HepG2 (cell line): ENCODE data around the gene PRKACA. TPM values are rescaled to one million over a fixed set of nuclear protein-coding genes. Genes with fewer than 3 reads are reported as not detected.

Source experiments
- BCLAF1 ChIP-seq: fragments of 450-650 bp; IDR thresholded peaks from 2 replicates; pipeline ENCODE4 v1.6.1; 2017; ENCODE audit warnings: mild to moderate bottlenecking
- HNRNPLL ChIP-seq: fragments of 200-400 bp; formaldehyde crosslinking; IDR thresholded peaks from 2 replicates; pipeline ENCODE4 v1.6.1; 2017; ENCODE audit warnings: mild to moderate bottlenecking, low read depth, low read length; ENCODE audit not compliant: poor library complexity, severe bottlenecking
- IRF1 ChIP-seq: sonication (generic); formaldehyde crosslinking; IDR thresholded peaks from 2 replicates; pipeline ENCODE4 v1.4.0; 2020; ENCODE audit warnings: low read depth, mild to moderate bottlenecking, missing genetic modification reagents
- NCOA2 ChIP-seq: sonication (generic); formaldehyde crosslinking; IDR thresholded peaks from 2 replicates; pipeline ENCODE4 v1.8.0; 2022; ENCODE audit warnings: inconsistent platforms
- NONO ChIP-seq, 2 experiments: fragments of 450-650 bp in 1 of 2; sonication (generic) in 1 of 2; formaldehyde crosslinking in 1 of 2; IDR thresholded peaks in 1 of 2; conservative IDR thresholded peaks in 1 of 2; 2 replicates each; pipeline versions ENCODE4 v1.6.1 to v1.8.0; 2017 to 2022; ENCODE audit warnings: mild to moderate bottlenecking in 1 of 2, missing genetic modification reagents in 1 of 2, moderate library complexity in 1 of 2
- RFXANK ChIP-seq: IDR thresholded peaks from 2 replicates; pipeline ENCODE4 v1.6.1; 2016
- TEAD2 ChIP-seq: sonication (generic); formaldehyde crosslinking; IDR thresholded peaks from 2 replicates; pipeline ENCODE4 v1.9.0; 2021; ENCODE audit warnings: missing genetic modification reagents
- THAP8 ChIP-seq: sonication (generic); formaldehyde crosslinking; IDR thresholded peaks from 2 replicates; pipeline ENCODE4 v1.5.1; 2020; ENCODE audit warnings: missing genetic modification reagents, mild to moderate bottlenecking, borderline replicate concordance
- ZFP36L1 ChIP-seq: sonication (generic); formaldehyde crosslinking; IDR thresholded peaks from 2 replicates; pipeline ENCODE4 v1.8.0; 2022; ENCODE audit warnings: mild to moderate bottlenecking, missing genetic modification reagents, moderate library complexity
- ZNF160 ChIP-seq: sonication (generic); formaldehyde crosslinking; IDR thresholded peaks from 2 replicates; pipeline ENCODE4 v1.8.0; 2022; ENCODE audit warnings: mild to moderate bottlenecking, inconsistent platforms, missing genetic modification reagents
- ZNF562 ChIP-seq: sonication (generic); formaldehyde crosslinking; IDR thresholded peaks from 2 replicates; pipeline ENCODE4 v1.8.0; 2022; ENCODE audit warnings: missing genetic modification reagents, borderline replicate concordance
- ZSCAN31 ChIP-seq: sonication (generic); formaldehyde crosslinking; IDR thresholded peaks from 2 replicates; pipeline ENCODE4 v1.5.0; 2020; ENCODE audit warnings: low read depth, mild to moderate bottlenecking, missing genetic modification reagents
- polyA plus RNA-seq, 8 experiments: library from polyadenylated mRNA; depleted of rRNA in 3 of 8; stranded (reverse) in 7 of 8; unstranded in 1 of 8; fragments of >200 nt; fragmentation: Illumina TruSeq in 4 of 8; extraction: Trizol in 4 of 8; gene quantifications; 2 replicates each; pipeline versions ENCODE4 v1.2.1 to v1.2.3, GENCODE V29; 2011 to 2016; ENCODE audit warnings: low read depth in 4 of 8, missing spikeins in 1 of 8, mixed read lengths in 1 of 8; ENCODE audit not compliant: insufficient read depth in 1 of 8
- total RNA-seq, 5 experiments: library from RNA; depleted of rRNA; stranded (reverse); fragments of >200 nt; fragmentation: Illumina TruSeq; extraction: Trizol; gene quantifications; 2 replicates each; pipeline ENCODE4 v1.2.3, GENCODE V29; 2016; ENCODE audit warnings: low read depth in 1 of 5
- TF ChIP-seq, protein P1 (sequence below): sonication (generic); formaldehyde crosslinking; IDR thresholded peaks from 2 replicates; pipeline ENCODE4 v1.5.0; 2020; ENCODE audit warnings: mild to moderate bottlenecking, missing genetic modification reagents
- TF ChIP-seq, protein P2 (sequence below): sonication (generic); formaldehyde crosslinking; IDR thresholded peaks from 2 replicates; pipeline ENCODE4 v1.5.0; 2020; ENCODE audit warnings: mild to moderate bottlenecking, missing genetic modification reagents, moderate library complexity
- TF ChIP-seq, protein P3 (sequence below): sonication (generic); formaldehyde crosslinking; IDR thresholded peaks from 2 replicates; pipeline ENCODE4 v1.8.0; 2022; ENCODE audit warnings: mild to moderate bottlenecking, missing genetic modification reagents, borderline replicate concordance

Gene PRKACA
- total and polyA plus RNA-seq, 2 of the 13 experiments (the other 11 are each of a cell fraction or from before 2014, with no cell fraction given), result 11.0 to 18.2 TPM

GRCh38 chr19:14118165-14119051 is 846 bp upstream of the PRKACA start (continued):
- TF ChIP-seq, protein P1, sequence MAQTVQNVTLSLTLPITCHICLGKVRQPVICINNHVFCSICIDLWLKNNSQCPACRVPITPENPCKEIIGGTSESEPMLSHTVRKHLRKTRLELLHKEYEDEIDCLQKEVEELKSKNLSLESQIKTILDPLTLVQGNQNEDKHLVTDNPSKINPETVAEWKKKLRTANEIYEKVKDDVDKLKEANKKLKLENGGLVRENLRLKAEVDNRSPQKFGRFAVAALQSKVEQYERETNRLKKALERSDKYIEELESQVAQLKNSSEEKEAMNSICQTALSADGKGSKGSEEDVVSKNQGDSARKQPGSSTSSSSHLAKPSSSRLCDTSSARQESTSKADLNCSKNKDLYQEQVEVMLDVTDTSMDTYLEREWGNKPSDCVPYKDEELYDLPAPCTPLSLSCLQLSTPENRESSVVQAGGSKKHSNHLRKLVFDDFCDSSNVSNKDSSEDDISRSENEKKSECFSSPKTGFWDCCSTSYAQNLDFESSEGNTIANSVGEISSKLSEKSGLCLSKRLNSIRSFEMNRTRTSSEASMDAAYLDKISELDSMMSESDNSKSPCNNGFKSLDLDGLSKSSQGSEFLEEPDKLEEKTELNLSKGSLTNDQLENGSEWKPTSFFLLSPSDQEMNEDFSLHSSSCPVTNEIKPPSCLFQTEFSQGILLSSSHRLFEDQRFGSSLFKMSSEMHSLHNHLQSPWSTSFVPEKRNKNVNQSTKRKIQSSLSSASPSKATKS (CRISPR knock-in tag), result no peak
- TF ChIP-seq BCLAF1 (no peak), NCOA2 (no peak), HNRNPLL (peak; percentile 64), ZNF562 (CRISPR knock-in tag) (no peak), ZNF160 (CRISPR knock-in tag) (0 out of 2 replicates have a peak, but pooled peaks have one; percentile 36), NONO (IDR thresholded peaks at IDR 0.05) (no peak), NONO (CRISPR knock-in tag; conservative IDR thresholded peaks at IDR 0.05) (peak; percentile 63; the same call in 1 of the 2 replicates), ZSCAN31 (CRISPR knock-in tag) (0 out of 2 replicates have a peak, but pooled peaks have one; percentile 68), TEAD2 (no peak), RFXANK (CRISPR knock-in tag) (no peak), THAP8 (0 out of 2 replicates have a peak, but pooled peaks have one; percentile 2), ZFP36L1 (peak; percentile 60; the same call in 1 of the 2 replicates), IRF1 (CRISPR knock-in tag) (no peak)
- TF ChIP-seq, protein P2, sequence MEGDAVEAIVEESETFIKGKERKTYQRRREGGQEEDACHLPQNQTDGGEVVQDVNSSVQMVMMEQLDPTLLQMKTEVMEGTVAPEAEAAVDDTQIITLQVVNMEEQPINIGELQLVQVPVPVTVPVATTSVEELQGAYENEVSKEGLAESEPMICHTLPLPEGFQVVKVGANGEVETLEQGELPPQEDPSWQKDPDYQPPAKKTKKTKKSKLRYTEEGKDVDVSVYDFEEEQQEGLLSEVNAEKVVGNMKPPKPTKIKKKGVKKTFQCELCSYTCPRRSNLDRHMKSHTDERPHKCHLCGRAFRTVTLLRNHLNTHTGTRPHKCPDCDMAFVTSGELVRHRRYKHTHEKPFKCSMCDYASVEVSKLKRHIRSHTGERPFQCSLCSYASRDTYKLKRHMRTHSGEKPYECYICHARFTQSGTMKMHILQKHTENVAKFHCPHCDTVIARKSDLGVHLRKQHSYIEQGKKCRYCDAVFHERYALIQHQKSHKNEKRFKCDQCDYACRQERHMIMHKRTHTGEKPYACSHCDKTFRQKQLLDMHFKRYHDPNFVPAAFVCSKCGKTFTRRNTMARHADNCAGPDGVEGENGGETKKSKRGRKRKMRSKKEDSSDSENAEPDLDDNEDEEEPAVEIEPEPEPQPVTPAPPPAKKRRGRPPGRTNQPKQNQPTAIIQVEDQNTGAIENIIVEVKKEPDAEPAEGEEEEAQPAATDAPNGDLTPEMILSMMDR (CRISPR knock-in tag), result 0 out of 2 replicates have a peak, but pooled peaks have one; percentile 15
- TF ChIP-seq, protein P3, sequence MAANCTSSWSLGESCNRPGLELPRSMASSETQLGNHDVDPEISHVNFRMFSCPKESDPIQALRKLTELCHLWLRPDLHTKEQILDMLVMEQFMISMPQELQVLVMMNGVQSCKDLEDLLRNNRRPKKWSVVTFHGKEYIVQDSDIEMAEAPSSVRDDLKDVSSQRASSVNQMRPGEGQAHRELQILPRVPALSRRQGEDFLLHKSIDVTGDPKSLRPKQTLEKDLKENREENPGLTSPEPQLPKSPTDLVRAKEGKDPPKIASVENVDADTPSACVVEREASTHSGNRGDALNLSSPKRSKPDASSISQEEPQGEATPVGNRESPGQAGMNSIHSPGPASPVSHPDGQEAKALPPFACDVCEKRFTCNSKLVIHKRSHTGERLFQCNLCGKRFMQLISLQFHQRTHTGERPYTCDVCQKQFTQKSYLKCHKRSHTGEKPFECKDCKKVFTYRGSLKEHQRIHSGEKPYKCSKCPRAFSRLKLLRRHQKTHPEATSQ, result no peak
